ENCODE results near the gene ITPK1. TPM values are rescaled to one million over a fixed set of nuclear protein-coding genes. Genes with fewer than 3 reads are reported as not detected.

ITPK1 gene
- total and polyA plus RNA-seq, 2 experiments from 2014 or later = 18.7 to 35.0 TPM

DNA sequence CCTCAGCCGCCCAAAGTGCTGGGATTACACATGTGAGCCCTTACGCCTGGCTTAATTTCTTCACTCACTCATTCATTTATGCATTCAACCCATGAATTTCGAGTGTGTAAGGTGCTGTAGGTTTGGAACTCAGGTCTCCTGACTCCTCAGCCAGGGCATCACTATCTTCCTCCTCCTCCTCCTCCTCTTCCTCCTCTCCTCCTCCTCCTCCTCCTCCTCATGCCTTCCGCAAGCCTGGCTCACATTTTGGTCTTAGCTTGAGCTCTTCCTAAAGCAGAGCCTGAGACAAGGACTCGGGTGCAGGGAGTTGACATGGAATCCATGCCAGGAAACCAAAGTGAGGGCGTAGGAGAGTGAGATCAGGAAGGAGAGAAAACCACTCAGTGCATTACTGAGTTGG lies 213.5 kb downstream of the ITPK1 start:
- no peak overlapping the region for H2AFZ ChIP-seq
- H3K4me3 ChIP-seq = no peak overlapping the region
- WGBS, 2 experiments (ENCODE audit: low coverage in 1 of 2, low lambda C conversion rate in 2 of 2, missing lambda C conversion rate in 2 of 2) = 48% methylated on average over 6 of the region's 6 CpGs
- H3K4me1 ChIP-seq (ENCODE audit: insufficient read depth) = no peaks in the 10 kb centered on the region
- H3K36me3 ChIP-seq (ENCODE audit: low read depth) = no peaks in the 10 kb centered on the region
- no peak overlapping the region for H3K9ac ChIP-seq
- H3K79me2 ChIP-seq (ENCODE audit: insufficient read depth) = no peaks in the 10 kb centered on the region
- in situ Hi-C loops (cut with MboI) = no loop called here
- no peak overlapping the region for H3K4me2 ChIP-seq (ENCODE audit: unreplicated experiment)
- no peaks in the 10 kb centered on the region for H4K20me1 ChIP-seq (ENCODE audit: insufficient read depth)
- TF ChIP-seq EZH2phosphoT487 (IDR thresholded peaks at IDR 0.05; ENCODE audit: insufficient read depth, low read depth) = no peak
- TF ChIP-seq EZH2 (IDR thresholded peaks at IDR 0.05; ENCODE audit: insufficient read depth, poor library complexity, severe bottlenecking) = no peak
- peaks cover 39% of the 10 kb centered on the region for H3K27me3 ChIP-seq (replicated peaks; ENCODE audit: insufficient read depth)
- DNase-seq = no peak
- no peaks in the 10 kb centered on the region for H3K9me2 ChIP-seq (ENCODE audit: insufficient read depth)
- no peaks in the 10 kb centered on the region for H3K9me3 ChIP-seq (ENCODE audit: low read depth)
- H3K27ac ChIP-seq = no peak overlapping the region
- no peaks in the 10 kb centered on the region for H3F3A ChIP-seq (ENCODE audit: insufficient read depth)

DNA sequence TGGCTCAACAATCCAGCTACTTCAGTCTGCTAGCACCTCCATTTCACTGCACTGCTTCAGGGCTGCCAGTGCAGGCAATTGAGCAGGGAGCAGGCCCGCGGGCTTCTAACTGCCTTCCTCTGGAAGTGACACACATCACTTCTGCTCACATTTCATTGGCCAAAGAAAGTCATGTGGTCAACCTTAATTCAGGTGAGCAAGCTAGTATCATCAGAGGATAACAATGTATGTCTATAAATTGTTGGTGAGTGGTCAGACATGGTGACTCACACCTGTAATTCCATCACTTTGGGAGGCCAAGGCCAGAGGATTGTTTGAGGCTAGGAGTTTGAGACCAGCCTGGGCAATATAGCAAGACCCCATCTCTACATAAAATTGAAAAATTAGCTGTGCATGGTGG lies 215.1 kb downstream of the ITPK1 start:
- in situ Hi-C loops (cut with MboI) = no loop called here
- WGBS, 2 experiments (ENCODE audit: low coverage in 1 of 2, low lambda C conversion rate in 2 of 2, missing lambda C conversion rate in 2 of 2) = 60 to 74% methylated on average over 2 of the region's 2 CpGs
- TF ChIP-seq EZH2phosphoT487 (IDR thresholded peaks at IDR 0.05; ENCODE audit: insufficient read depth, low read depth) (no peak), EZH2 (IDR thresholded peaks at IDR 0.05; ENCODE audit: insufficient read depth, poor library complexity, severe bottlenecking) (no peak)

DNA sequence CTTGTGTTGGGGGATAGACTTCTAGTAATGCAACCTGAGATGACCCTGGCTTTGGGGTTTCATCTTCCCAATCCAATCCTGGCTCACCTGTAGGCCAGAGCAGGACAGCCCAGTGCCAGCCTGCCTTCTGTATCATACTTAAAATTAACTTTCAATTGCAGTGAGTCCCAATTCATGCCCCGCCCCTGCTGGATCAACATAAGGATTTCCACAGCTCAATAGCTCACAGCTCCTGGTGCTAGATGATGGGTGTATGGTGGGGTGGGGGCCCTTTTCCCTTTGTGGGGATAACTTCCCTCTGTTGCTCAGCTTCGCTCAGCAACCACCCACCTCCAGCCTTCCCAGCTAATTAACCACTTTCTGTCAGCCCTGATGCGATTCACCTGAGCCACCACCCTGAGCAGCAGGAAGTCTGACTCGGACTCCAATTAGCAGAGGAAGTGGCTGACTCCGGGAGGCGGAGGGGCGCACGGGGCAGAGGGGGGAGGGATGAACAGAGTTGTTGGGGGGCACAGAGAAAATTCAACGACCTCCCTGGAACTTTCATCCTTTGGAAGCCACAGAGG lies 217.1 kb downstream of the ITPK1 start:
- WGBS, 2 experiments (ENCODE audit: low coverage in 1 of 2, low lambda C conversion rate in 2 of 2, missing lambda C conversion rate in 2 of 2) = 24 to 33% methylated on average over 4 to 9 of the region's 9 CpGs
- no peaks in the 10 kb centered on the region for H3K9me3 ChIP-seq (ENCODE audit: low read depth)

More for the DNA sequence above, 215.1 kb downstream of the ITPK1 start:
- Histone ChIP-seq H3K4me1 (ENCODE audit: insufficient read depth) (no peaks in the 10 kb centered on the region), H3K9ac (no peak overlapping the region), H4K20me1 (ENCODE audit: insufficient read depth) (no peaks in the 10 kb centered on the region), H3K36me3 (ENCODE audit: low read depth) (no peaks in the 10 kb centered on the region), H3F3A (ENCODE audit: insufficient read depth) (no peaks in the 10 kb centered on the region), H3K27me3 (replicated peaks; ENCODE audit: insufficient read depth) (peaks cover 38% of the 10 kb centered on the region), H3K4me2 (ENCODE audit: unreplicated experiment) (no peak overlapping the region), H3K79me2 (ENCODE audit: insufficient read depth) (no peaks in the 10 kb centered on the region), H3K9me2 (ENCODE audit: insufficient read depth) (no peaks in the 10 kb centered on the region), H3K27ac (no peak overlapping the region), H2AFZ (no peak overlapping the region), H3K9me3 (ENCODE audit: low read depth) (no peaks in the 10 kb centered on the region), H3K4me3 (no peak overlapping the region)
- no peak for DNase-seq

GRCh38 chr14:92897922-92898565 lies 217.7 kb downstream of the ITPK1 start:
- DNase-seq = peak; percentile 10
- TF ChIP-seq EZH2 (IDR thresholded peaks at IDR 0.05; ENCODE audit: insufficient read depth, poor library complexity, severe bottlenecking) (no peak), EZH2phosphoT487 (IDR thresholded peaks at IDR 0.05; ENCODE audit: insufficient read depth, low read depth) (no peak)
- Histone ChIP-seq H3F3A (ENCODE audit: insufficient read depth) (no peaks in the 10 kb centered on the region), H2AFZ (no peak overlapping the region), H3K9me3 (ENCODE audit: low read depth) (no peaks in the 10 kb centered on the region), H3K9me2 (ENCODE audit: insufficient read depth) (no peaks in the 10 kb centered on the region), H3K27me3 (replicated peaks; ENCODE audit: insufficient read depth) (peaks cover 18% of the 10 kb centered on the region), H3K4me1 (ENCODE audit: insufficient read depth) (no peaks in the 10 kb centered on the region), H3K9ac (no peak overlapping the region), H3K79me2 (ENCODE audit: insufficient read depth) (no peaks in the 10 kb centered on the region), H3K4me3 (no peak overlapping the region), H3K36me3 (ENCODE audit: low read depth) (no peaks in the 10 kb centered on the region), H3K4me2 (ENCODE audit: unreplicated experiment) (no peak overlapping the region), H3K27ac (no peak overlapping the region), H4K20me1 (ENCODE audit: insufficient read depth) (no peaks in the 10 kb centered on the region)
- WGBS, 2 experiments (ENCODE audit: low coverage in 1 of 2, low lambda C conversion rate in 2 of 2, missing lambda C conversion rate in 2 of 2) = 56 to 62% methylated on average over 5 of the region's 5 CpGs
- in situ Hi-C loops (cut with MboI) = no loop called here

More for the DNA sequence above, 217.1 kb downstream of the ITPK1 start:
- Histone ChIP-seq H3K9ac (no peak overlapping the region), H3K79me2 (ENCODE audit: insufficient read depth) (no peaks in the 10 kb centered on the region), H3K36me3 (ENCODE audit: low read depth) (no peaks in the 10 kb centered on the region), H3K4me3 (no peak overlapping the region), H4K20me1 (ENCODE audit: insufficient read depth) (no peaks in the 10 kb centered on the region), H2AFZ (no peak overlapping the region), H3K4me2 (ENCODE audit: unreplicated experiment) (no peak overlapping the region), H3K9me2 (ENCODE audit: insufficient read depth) (no peaks in the 10 kb centered on the region), H3K27ac (no peak overlapping the region), H3K4me1 (ENCODE audit: insufficient read depth) (no peaks in the 10 kb centered on the region), H3K27me3 (replicated peaks; ENCODE audit: insufficient read depth) (peaks cover 19% of the 10 kb centered on the region), H3F3A (ENCODE audit: insufficient read depth) (no peaks in the 10 kb centered on the region)
- in situ Hi-C loops (cut with MboI) = no loop called here
- no peak for DNase-seq
- TF ChIP-seq EZH2phosphoT487 (IDR thresholded peaks at IDR 0.05; ENCODE audit: insufficient read depth, low read depth) = no peak
- TF ChIP-seq EZH2 (IDR thresholded peaks at IDR 0.05; ENCODE audit: insufficient read depth, poor library complexity, severe bottlenecking) = no peak

Measured in GM23248 (cell line).